GM21367 (cell line): ENCODE results near the gene JADE2.

Source experiments
- ATAC-seq: cut with Tn5 transposase; IDR thresholded peaks from one replicate; pipeline ENCODE4 v1.9.1; 2021; ENCODE audit not compliant: unreplicated experiment

The JADE2 gene

DNA sequence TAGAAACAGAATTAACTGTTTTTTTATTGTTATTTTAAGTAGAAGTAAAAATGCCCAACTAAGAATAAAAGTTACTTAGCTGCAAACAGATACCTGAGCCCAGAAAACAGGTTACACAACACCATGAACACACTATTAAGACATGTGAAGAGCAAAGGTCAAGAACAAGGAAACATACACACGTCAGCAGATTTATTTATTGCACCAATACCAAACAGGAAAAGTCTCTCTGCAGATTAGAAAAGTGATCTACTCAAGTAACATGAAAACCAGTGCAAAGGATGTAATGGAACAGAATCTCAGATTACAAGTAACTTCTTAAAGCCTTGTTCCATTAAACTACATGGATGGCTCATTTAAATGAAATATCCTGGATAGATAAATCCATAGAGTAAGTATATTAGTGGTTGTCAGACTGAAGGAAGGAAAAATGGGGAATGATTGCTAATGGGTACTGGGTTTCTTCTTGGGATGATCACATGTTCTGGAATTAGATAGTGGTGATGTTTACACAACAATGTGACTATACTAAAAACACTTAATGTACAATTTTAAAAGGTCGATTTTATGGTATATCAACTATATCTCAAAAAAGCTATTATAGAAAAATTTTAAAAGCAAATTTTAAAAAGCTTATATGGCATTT, 101.0 kb downstream of the JADE2 start:
- no peak for ATAC-seq
